Gastroesophageal sphincter (tissue), 4 donors: Measurements from ENCODE around the gene STRBP. TPM values are rescaled to one million over a fixed set of nuclear protein-coding genes. Genes with fewer than 3 reads are reported as not detected.
"Not testable (repeated sequence)": the region's sequence is repeated elsewhere in the genome, so short reads cannot be mapped to it uniquely, and the experiment has no call there.

Experiments
- ATAC-seq: fragments of 150-250 bp; one replicate; pipeline ENCODE4 v1.9.1; 2016; ENCODE audit warnings: mild to moderate bottlenecking, moderate library complexity
- H3K27ac ChIP-seq, 4 donors: fragments of 200-600 bp; sonication (generic) in 3 of 4; 1 replicate in 3 of 4; 2 replicates in 1 of 4; pipeline ENCODE4 v1.5.1; 2016 to 2019
- H3K27me3 ChIP-seq: fragments of 200-600 bp; sonication (generic); one replicate; pipeline ENCODE4 v1.5.1; 2019
- H3K36me3 ChIP-seq, 2 donors: fragments of 200-600 bp; sonication (generic); one replicate each; pipeline ENCODE4 v1.5.1; 2019; ENCODE audit warnings: control low read depth in 1 of 2
- H3K4me1 ChIP-seq, 3 donors: fragments of 200-600 bp; sonication (generic); 1 replicate in 2 of 3; 2 replicates in 1 of 3; pipeline ENCODE4 v1.5.1; 2016 to 2019; ENCODE audit warnings: control low read depth in 2 of 3
- H3K4me3 ChIP-seq, 2 donors: fragments of 200-600 bp; sonication (generic); one replicate each; pipeline ENCODE4 v1.5.1; 2019; ENCODE audit warnings: mild to moderate bottlenecking in 1 of 2, moderate library complexity in 1 of 2
- H3K9me3 ChIP-seq, 3 donors: fragments of 200-600 bp; sonication (generic); one replicate each; pipeline ENCODE4 v1.5.1; 2017 to 2019; ENCODE audit warnings: control low read depth in 2 of 3
- EP300 ChIP-seq: sonication (generic); formaldehyde crosslinking; IDR thresholded peaks from one replicate; pipeline ENCODE4 v1.6.1; 2017; ENCODE audit warnings: antibody characterized with exemption, mild to moderate bottlenecking
- POLR2A ChIP-seq, 2 donors: fragments of 450-650 bp; IDR thresholded peaks; one replicate each; pipeline ENCODE4 v1.6.1; 2017; ENCODE audit warnings: antibody characterized with exemption in 2 of 2, mild to moderate bottlenecking in 2 of 2, moderate library complexity in 1 of 2
- POLR2AphosphoS5 ChIP-seq: sonication (generic); formaldehyde crosslinking; IDR thresholded peaks from one replicate; pipeline ENCODE4 v1.6.1; 2017; ENCODE audit warnings: antibody characterized with exemption
- WGBS, 2 donors: methylation state at CpG; one replicate each; pipeline ENCODE4 v1.1.5; 2018; ENCODE audit warnings: low coverage in 1 of 2; 5-methylcytosine and 5-hydroxymethylcytosine counted together
- total RNA-seq, 4 donors: library from RNA; depleted of rRNA; stranded (reverse); fragments of >200 nt; gene quantifications; one replicate each; pipeline ENCODE4 v1.1.0, GENCODE V29; 2016
- TF ChIP-seq, protein P1 (sequence below), 4 experiments: fragments of 200-600 bp in 2 of 4; fragments of 450-650 bp in 2 of 4; sonication (generic) in 1 of 4; IDR thresholded peaks; one replicate each; pipeline ENCODE4 v1.5.1; 2017 to 2019; ENCODE audit warnings: antibody characterized with exemption in 4 of 4, mild to moderate bottlenecking in 2 of 4, moderate library complexity in 2 of 4

STRBP gene
- total RNA-seq, 4 donors from 2014 or later, result 10.4 to 20.6 (median 14.8) TPM

DNA sequence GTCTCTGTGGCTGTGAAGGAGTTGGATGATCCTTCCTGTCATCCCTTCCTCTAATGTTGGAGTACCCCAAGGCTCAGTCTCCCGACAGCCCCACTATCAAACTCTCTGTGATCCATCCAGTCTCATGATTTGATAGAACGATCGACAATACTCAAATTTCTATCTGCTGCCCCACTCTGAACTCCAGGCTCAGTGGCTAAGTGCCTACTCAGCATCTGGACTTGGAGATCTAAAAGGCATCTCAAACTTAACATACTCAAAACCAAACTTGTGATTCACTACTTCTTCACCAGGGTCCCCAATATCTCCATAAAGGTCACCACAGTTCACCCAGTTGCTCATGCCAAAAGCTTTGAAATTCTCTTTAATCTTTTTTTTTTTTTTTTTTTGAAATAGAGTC, 15.1 kb upstream of the STRBP start:
- ATAC-seq, result no peak
- no peaks in the 10 kb centered on the region for H3K9me3 ChIP-seq
- WGBS, 2 donors, result 96 to 100% methylated on average over 3 of the region's 3 CpGs
- TF ChIP-seq POLR2AphosphoS5 (no peak), EP300 (no peak), POLR2A (IDR thresholded peaks at IDR 0.05) (no peak)
- TF ChIP-seq, protein P1, sequence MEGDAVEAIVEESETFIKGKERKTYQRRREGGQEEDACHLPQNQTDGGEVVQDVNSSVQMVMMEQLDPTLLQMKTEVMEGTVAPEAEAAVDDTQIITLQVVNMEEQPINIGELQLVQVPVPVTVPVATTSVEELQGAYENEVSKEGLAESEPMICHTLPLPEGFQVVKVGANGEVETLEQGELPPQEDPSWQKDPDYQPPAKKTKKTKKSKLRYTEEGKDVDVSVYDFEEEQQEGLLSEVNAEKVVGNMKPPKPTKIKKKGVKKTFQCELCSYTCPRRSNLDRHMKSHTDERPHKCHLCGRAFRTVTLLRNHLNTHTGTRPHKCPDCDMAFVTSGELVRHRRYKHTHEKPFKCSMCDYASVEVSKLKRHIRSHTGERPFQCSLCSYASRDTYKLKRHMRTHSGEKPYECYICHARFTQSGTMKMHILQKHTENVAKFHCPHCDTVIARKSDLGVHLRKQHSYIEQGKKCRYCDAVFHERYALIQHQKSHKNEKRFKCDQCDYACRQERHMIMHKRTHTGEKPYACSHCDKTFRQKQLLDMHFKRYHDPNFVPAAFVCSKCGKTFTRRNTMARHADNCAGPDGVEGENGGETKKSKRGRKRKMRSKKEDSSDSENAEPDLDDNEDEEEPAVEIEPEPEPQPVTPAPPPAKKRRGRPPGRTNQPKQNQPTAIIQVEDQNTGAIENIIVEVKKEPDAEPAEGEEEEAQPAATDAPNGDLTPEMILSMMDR (IDR thresholded peaks at IDR 0.05), result no peak
- no peak overlapping the region for H3K4me3 ChIP-seq
- no peak overlapping the region for H3K27ac ChIP-seq
- no peaks in the 10 kb centered on the region for H3K27me3 ChIP-seq
- H3K36me3 ChIP-seq, result no peaks in the 10 kb centered on the region
- H3K4me1 ChIP-seq, result peaks cover 0 to 8% (median 0%) of the 10 kb centered on the region in 3 donors

DNA sequence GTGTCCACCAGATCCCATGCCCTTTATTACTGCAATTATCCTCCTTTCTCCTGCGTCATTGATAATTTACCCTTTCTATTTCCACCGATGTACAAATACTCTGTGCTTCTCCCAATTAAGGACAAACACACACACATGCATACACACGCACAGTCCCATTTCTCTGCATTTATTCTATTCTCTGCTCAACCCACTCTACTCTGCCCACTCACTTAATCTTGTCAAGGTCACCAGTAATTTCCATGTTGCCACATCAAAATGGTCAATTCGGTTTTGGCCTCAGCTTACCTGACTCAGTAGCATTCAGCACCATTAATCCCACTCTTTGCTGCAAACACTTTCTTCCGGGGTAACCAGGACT, 14.6 kb upstream of the STRBP start:
- Histone ChIP-seq H3K9me3 (no peaks in the 10 kb centered on the region), H3K27ac (no peak overlapping the region), H3K4me3 (no peak overlapping the region), H3K4me1 (peaks cover 0 to 8% (median 0%) of the 10 kb centered on the region in 3 donors), H3K27me3 (no peaks in the 10 kb centered on the region), H3K36me3 (no peaks in the 10 kb centered on the region)
- no peak for ATAC-seq
- no peak for TF ChIP-seq EP300
- TF ChIP-seq POLR2A (IDR thresholded peaks at IDR 0.05), result no peak
- TF ChIP-seq, protein P1 (IDR thresholded peaks at IDR 0.05), result no peak
- WGBS, 2 donors, result 84 to 92% methylated on average over 5 of the region's 5 CpGs

DNA sequence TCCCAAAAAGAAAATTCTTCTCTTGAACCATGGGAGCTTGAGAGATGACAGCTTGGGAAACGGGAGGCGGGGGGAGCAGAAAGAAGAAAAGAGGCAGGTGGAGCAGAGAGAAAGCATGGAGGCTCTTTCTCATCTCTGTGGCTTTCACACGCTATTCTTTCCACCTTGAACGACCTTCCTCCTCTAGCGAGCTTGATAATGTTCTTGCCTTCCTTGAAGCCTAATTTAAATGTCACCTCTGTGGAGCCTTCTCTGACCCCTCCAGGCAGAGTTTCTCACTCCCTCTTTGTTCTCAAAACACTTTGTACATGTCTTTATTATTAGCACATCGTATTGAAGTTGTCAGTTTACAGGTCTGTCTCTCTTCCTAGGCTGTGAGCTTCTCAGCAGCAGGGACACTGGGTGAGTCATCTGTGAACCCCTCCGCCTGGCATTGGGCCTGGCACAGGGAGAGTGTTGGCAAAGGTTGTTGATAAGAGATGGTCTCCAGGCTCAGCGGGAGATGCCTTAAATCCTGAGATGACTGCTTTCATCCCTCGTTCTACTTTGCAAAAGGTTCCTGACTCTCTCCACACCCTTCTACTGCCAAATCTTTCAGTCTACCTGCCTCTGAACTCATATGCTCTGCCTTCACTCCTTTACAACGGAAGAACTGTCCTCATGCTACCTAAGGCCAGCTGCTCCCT, 14.1 kb upstream of the STRBP start:
- TF ChIP-seq, protein P1 (IDR thresholded peaks at IDR 0.05), result no peak
- TF ChIP-seq POLR2A (IDR thresholded peaks at IDR 0.05) (no peak), EP300 (no peak), POLR2AphosphoS5 (no peak)
- 43 to 50% methylated on average over 10 of the region's 10 CpGs for WGBS, 2 donors
- H3K27ac ChIP-seq, result no peak overlapping the region
- no peaks in the 10 kb centered on the region for H3K36me3 ChIP-seq
- H3K9me3 ChIP-seq, result no peaks in the 10 kb centered on the region
- peaks cover 0 to 8% (median 0%) of the 10 kb centered on the region in 3 donors for H3K4me1 ChIP-seq
- no peak for ATAC-seq
- H3K27me3 ChIP-seq, result no peaks in the 10 kb centered on the region
- H3K4me3 ChIP-seq, result no peak overlapping the region

DNA sequence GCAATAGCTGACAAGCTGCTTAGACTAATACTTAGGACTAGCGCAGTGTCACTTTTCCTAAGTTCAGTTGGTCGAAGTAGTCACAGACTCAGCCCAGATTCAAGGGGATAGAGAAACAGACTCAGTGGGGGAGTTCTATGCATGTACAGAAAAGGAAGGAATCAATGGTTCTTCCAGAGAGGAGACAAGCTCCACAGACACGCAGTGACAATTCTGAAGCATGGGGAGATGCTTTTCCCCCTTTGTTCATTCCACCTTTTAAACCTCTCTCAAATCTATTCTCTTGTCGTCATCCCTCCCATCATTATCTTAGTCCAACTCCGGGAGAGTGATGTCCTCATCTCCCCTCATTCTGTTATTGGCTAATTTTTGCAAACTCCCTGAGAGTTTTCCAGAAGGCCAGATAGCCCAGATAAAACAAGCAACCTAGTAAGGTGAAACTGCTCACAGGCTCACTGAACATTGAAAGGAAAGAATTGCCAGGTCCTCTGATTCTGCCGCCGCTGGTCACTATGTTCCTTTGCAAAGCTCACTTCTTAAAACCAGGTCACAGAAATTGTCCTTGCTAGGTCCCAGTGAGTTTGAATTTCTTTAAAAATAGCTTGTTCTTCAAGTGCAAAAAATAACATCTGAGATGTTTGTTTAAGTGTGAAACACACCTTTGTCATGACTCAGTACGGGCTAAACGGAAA, 13.4 kb upstream of the STRBP start:
- WGBS, 2 donors, result 57 to 64% methylated on average over 8 to 9 of the region's 9 CpGs
- no peaks in the 10 kb centered on the region for H3K27me3 ChIP-seq
- no peak for TF ChIP-seq EP300
- TF ChIP-seq, protein P1 (IDR thresholded peaks at IDR 0.05), result no peak
- no peak for TF ChIP-seq POLR2A (IDR thresholded peaks at IDR 0.05)
- TF ChIP-seq POLR2AphosphoS5, result no peak
- H3K9me3 ChIP-seq, result no peaks in the 10 kb centered on the region
- ATAC-seq, result no peak
- no peak overlapping the region for H3K27ac ChIP-seq
- no peak overlapping the region for H3K4me3 ChIP-seq
- H3K36me3 ChIP-seq, result no peaks in the 10 kb centered on the region
- peaks cover 0 to 8% (median 0%) of the 10 kb centered on the region in 3 donors for H3K4me1 ChIP-seq

- WGBS, 2 donors, result 86 to 88% methylated on average over 3 to 4 of the region's 4 CpGs
- not testable (repeated sequence) for ATAC-seq
These were observed 10.6 kb upstream of the STRBP start for GRCh38 chr9:123278879-123279493.

More at GRCh38 chr9:123278879-123279493, 10.6 kb upstream of the STRBP start:
- not testable (repeated sequence) for H3K27ac ChIP-seq, H3K4me1 ChIP-seq, H3K27me3 ChIP-seq, H3K4me3 ChIP-seq, H3K9me3 ChIP-seq, H3K36me3 ChIP-seq
